ENCODE results near the gene CXCR6. TPM values are rescaled to one million over a fixed set of nuclear protein-coding genes. Genes with fewer than 3 reads are reported as not detected.

CXCR6 gene
- total RNA-seq, 2 donors from 2014 or later: 2.2 to 4.9 TPM

- no peaks in the 10 kb centered on the region for H3K27me3 ChIP-seq (replicated peaks; ENCODE audit: insufficient read depth)
- TF ChIP-seq CTCF (IDR thresholded peaks at IDR 0.05): no peak
- H3K36me3 ChIP-seq: peaks cover 16% of the 10 kb centered on the region
- H3K9me3 ChIP-seq: no peaks in the 10 kb centered on the region
- ATAC-seq (ENCODE audit: insufficient number of reproducible peaks, low FRiP score, low read depth) (no peak), DNase-seq (ENCODE audit: low spot score) (no peak)
- H3K4me1 ChIP-seq (ENCODE audit: control insufficient read depth in 1 of 2, low read depth in 2 of 2): peaks cover 0 to 26% of the 10 kb centered on the region in 2 donors
- H3K4me3 ChIP-seq: no peak overlapping the region
- H3K27ac ChIP-seq: no peak overlapping the region
These were observed 1.8 kb downstream of the CXCR6 start for GRCh38 chr3:45944830-45945620.

GRCh38 chr3:45946307-45946706 lies 3.0 kb downstream of the CXCR6 start:
- H3K27ac ChIP-seq: no peak overlapping the region
- no peak overlapping the region for H3K4me3 ChIP-seq
- TF ChIP-seq CTCF (IDR thresholded peaks at IDR 0.05): no peak
- no peaks in the 10 kb centered on the region for H3K27me3 ChIP-seq (replicated peaks; ENCODE audit: insufficient read depth)
- DNase-seq (ENCODE audit: low spot score) (no peak), ATAC-seq (ENCODE audit: insufficient number of reproducible peaks, low FRiP score, low read depth) (no peak)
- no peaks in the 10 kb centered on the region for H3K9me3 ChIP-seq
- peaks cover 21% of the 10 kb centered on the region for H3K36me3 ChIP-seq
- H3K4me1 ChIP-seq (ENCODE audit: control insufficient read depth in 1 of 2, low read depth in 2 of 2): peaks cover 4 to 38% of the 10 kb centered on the region in 2 donors

- Histone ChIP-seq H3K9me3 (no peaks in the 10 kb centered on the region), H3K4me3 (no peak overlapping the region), H3K4me1 (ENCODE audit: control insufficient read depth in 1 of 2, low read depth in 2 of 2) (peaks cover 4 to 38% of the 10 kb centered on the region in 2 donors), H3K27ac (peak overlapping the region in 1 of 2 donors; percentile 54), H3K36me3 (peaks cover 27% of the 10 kb centered on the region), H3K27me3 (replicated peaks; ENCODE audit: insufficient read depth) (no peaks in the 10 kb centered on the region)
- no peak for TF ChIP-seq CTCF (IDR thresholded peaks at IDR 0.05)
- DNase-seq (ENCODE audit: low spot score): no peak
- no peak for ATAC-seq (ENCODE audit: insufficient number of reproducible peaks, low FRiP score, low read depth)
These were observed 3.6 kb downstream of the CXCR6 start for GRCh38 chr3:45946875-45947274.

GRCh38 chr3:45947361-45947760 lies 4.1 kb downstream of the CXCR6 start:
- peak overlapping the region in 1 of 2 donors; percentile 54 for H3K27ac ChIP-seq

More at GRCh38 chr3:45947361-45947760, 4.1 kb downstream of the CXCR6 start:
- Histone ChIP-seq H3K4me1 (ENCODE audit: control insufficient read depth in 1 of 2, low read depth in 2 of 2) (peaks cover 4 to 37% of the 10 kb centered on the region in 2 donors), H3K27me3 (replicated peaks; ENCODE audit: insufficient read depth) (no peaks in the 10 kb centered on the region), H3K9me3 (no peaks in the 10 kb centered on the region), H3K36me3 (peaks cover 32% of the 10 kb centered on the region), H3K4me3 (no peak overlapping the region)
- no peak for TF ChIP-seq CTCF (IDR thresholded peaks at IDR 0.05)
- ATAC-seq (ENCODE audit: insufficient number of reproducible peaks, low FRiP score, low read depth) (no peak), DNase-seq (ENCODE audit: low spot score) (no peak)
